ENCODE results near the gene CCDC121.

GRCh38 chr2:27672723-27673486 is 44.1 kb upstream of the CCDC121 start:
- no peak for TF ChIP-seq CTCF (IDR thresholded peaks at IDR 0.05)
- TF ChIP-seq EZH2 (IDR thresholded peaks at IDR 0.05) = no peak
